ENCODE measurements around the gene CUL4A. TPM values are rescaled to one million over a fixed set of nuclear protein-coding genes. Genes with fewer than 3 reads are reported as not detected.

The CUL4A gene
- total and polyA plus RNA-seq, 9 of the 15 experiments (the other 6 are each of a cell fraction or from before 2014, with no cell fraction given) = 21.1 to 92.0 (median 63.2) TPM

DNA sequence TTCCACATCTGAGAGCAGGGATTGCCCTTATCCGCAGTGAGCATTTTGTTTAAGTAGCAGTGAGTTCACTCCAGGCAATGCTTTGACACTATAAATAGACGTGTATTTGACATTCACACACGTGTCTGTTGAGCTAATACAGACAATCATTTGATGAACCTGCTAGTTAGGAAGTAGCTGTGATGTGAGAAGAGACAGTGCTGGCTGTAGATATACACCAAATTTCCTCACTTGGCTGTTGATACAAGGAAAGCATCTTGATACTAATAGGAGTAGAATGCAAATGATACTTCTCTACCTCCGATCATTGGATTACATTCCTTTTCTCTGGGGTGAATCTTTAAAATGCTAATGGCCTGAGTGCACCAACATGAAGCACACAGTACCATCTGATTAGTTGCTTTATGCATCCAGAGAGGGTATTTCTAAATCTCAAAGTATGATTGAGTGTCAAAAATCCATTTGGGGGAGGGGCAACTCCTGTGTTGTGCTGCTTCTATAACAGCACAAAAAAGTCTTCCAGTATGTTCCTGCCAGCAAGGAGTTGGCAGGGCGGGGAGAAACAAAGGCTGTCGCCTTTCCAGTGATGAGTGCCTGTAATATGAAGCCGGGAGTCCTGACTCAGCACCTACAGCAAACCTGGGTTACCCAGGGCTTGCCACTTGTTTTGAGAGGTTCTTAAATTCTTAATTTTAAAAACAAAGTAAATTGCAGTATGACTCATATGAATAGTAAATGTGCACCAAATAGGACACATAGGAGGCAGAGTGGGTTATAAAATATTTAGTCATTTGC lies 7.0 kb downstream of the CUL4A start (continued):
- TF ChIP-seq, protein P1, sequence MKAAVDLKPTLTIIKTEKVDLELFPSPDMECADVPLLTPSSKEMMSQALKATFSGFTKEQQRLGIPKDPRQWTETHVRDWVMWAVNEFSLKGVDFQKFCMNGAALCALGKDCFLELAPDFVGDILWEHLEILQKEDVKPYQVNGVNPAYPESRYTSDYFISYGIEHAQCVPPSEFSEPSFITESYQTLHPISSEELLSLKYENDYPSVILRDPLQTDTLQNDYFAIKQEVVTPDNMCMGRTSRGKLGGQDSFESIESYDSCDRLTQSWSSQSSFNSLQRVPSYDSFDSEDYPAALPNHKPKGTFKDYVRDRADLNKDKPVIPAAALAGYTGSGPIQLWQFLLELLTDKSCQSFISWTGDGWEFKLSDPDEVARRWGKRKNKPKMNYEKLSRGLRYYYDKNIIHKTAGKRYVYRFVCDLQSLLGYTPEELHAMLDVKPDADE (conservative IDR thresholded peaks at IDR 0.05; ENCODE audit: control insufficient read depth, low read depth, low read length) = no peak
- TF ChIP-seq RBM39 (optimal IDR thresholded peaks at IDR 0.05; ENCODE audit: low read depth, low read length) (no peak), PCBP2 (IDR thresholded peaks at IDR 0.05; ENCODE audit: low read depth, low read length, poor library complexity, severe bottlenecking) (no peak), MAZ (CRISPR knock-in tag; conservative IDR thresholded peaks at IDR 0.05 in 1 of 2, IDR thresholded peaks at IDR 0.05 in 1 of 2) (no peak), HMGN3 (IDR thresholded peaks at IDR 0.05; ENCODE audit: borderline replicate concordance, extremely low read depth, insufficient read length, low read depth, low read length) (no peak), MEF2D (tag; conservative IDR thresholded peaks at IDR 0.05; ENCODE audit: low read depth) (0 out of 2 replicates have a peak, but pooled peaks have one; percentile 50), ZNF23 (CRISPR knock-in tag; IDR thresholded peaks at IDR 0.05) (no peak), HDAC1 (IDR thresholded peaks at IDR 0.05) (peak in 1 of 2 experiments; percentile 63; a peak in 2 of 4 replicates), ZNF174 (CRISPR knock-in tag; IDR thresholded peaks at IDR 0.05) (no peak), ZNF445 (CRISPR knock-in tag; IDR thresholded peaks at IDR 0.05; ENCODE audit: low read depth) (no peak), ESRRB (CRISPR knock-in tag; IDR thresholded peaks at IDR 0.05; ENCODE audit: borderline replicate concordance) (no peak), KDM2B (CRISPR knock-in tag; IDR thresholded peaks at IDR 0.05) (no peak), ATF7 (IDR thresholded peaks at IDR 0.05) (0 out of 2 replicates have a peak, but pooled peaks have one; percentile 17), ZBTB8A (IDR thresholded peaks at IDR 0.05; ENCODE audit: partially characterized antibody) (no peak), ZNF780A (CRISPR knock-in tag; IDR thresholded peaks at IDR 0.05) (no peak)
- TF ChIP-seq, protein P2, sequence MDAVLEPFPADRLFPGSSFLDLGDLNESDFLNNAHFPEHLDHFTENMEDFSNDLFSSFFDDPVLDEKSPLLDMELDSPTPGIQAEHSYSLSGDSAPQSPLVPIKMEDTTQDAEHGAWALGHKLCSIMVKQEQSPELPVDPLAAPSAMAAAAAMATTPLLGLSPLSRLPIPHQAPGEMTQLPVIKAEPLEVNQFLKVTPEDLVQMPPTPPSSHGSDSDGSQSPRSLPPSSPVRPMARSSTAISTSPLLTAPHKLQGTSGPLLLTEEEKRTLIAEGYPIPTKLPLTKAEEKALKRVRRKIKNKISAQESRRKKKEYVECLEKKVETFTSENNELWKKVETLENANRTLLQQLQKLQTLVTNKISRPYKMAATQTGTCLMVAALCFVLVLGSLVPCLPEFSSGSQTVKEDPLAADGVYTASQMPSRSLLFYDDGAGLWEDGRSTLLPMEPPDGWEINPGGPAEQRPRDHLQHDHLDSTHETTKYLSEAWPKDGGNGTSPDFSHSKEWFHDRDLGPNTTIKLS (IDR thresholded peaks at IDR 0.05; ENCODE audit: borderline replicate concordance, low read depth) = no peak
- TF ChIP-seq, protein P3, sequence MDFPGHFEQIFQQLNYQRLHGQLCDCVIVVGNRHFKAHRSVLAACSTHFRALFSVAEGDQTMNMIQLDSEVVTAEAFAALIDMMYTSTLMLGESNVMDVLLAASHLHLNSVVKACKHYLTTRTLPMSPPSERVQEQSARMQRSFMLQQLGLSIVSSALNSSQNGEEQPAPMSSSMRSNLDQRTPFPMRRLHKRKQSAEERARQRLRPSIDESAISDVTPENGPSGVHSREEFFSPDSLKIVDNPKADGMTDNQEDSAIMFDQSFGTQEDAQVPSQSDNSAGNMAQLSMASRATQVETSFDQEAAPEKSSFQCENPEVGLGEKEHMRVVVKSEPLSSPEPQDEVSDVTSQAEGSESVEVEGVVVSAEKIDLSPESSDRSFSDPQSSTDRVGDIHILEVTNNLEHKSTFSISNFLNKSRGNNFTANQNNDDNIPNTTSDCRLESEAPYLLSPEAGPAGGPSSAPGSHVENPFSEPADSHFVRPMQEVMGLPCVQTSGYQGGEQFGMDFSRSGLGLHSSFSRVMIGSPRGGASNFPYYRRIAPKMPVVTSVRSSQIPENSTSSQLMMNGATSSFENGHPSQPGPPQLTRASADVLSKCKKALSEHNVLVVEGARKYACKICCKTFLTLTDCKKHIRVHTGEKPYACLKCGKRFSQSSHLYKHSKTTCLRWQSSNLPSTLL (IDR thresholded peaks at IDR 0.05) = no peak
- TF ChIP-seq, protein P4, sequence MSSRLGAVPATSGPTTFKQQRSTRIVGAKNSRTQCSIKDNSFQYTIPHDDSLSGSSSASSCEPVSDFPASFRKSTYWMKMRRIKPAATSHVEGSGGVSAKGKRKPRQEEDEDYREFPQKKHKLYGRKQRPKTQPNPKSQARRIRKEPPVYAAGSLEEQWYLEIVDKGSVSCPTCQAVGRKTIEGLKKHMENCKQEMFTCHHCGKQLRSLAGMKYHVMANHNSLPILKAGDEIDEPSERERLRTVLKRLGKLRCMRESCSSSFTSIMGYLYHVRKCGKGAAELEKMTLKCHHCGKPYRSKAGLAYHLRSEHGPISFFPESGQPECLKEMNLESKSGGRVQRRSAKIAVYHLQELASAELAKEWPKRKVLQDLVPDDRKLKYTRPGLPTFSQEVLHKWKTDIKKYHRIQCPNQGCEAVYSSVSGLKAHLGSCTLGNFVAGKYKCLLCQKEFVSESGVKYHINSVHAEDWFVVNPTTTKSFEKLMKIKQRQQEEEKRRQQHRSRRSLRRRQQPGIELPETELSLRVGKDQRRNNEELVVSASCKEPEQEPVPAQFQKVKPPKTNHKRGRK (tag; IDR thresholded peaks at IDR 0.05) = no peak
- TF ChIP-seq, protein P5, sequence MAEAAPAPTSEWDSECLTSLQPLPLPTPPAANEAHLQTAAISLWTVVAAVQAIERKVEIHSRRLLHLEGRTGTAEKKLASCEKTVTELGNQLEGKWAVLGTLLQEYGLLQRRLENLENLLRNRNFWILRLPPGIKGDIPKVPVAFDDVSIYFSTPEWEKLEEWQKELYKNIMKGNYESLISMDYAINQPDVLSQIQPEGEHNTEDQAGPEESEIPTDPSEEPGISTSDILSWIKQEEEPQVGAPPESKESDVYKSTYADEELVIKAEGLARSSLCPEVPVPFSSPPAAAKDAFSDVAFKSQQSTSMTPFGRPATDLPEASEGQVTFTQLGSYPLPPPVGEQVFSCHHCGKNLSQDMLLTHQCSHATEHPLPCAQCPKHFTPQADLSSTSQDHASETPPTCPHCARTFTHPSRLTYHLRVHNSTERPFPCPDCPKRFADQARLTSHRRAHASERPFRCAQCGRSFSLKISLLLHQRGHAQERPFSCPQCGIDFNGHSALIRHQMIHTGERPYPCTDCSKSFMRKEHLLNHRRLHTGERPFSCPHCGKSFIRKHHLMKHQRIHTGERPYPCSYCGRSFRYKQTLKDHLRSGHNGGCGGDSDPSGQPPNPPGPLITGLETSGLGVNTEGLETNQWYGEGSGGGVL (CRISPR knock-in tag; IDR thresholded peaks at IDR 0.05) = no peak

All from K562 (cell line).